BJ (cell line): Measurements from ENCODE around the gene DTNB. TPM values are rescaled to one million over a fixed set of nuclear protein-coding genes. Genes with fewer than 3 reads are reported as not detected.

Experiments
- CTCF ChIA-PET: fragments of 350-600 bp; formaldehyde crosslinking; extraction: SDS; loops from one replicate; lab custom pipeline; 2021; ENCODE audit warnings: antibody characterized with exemption, inconsistent platforms; lab: Yijun Ruan, JAX
- POLR2A ChIA-PET: fragments of 300-600 bp; sonication (Branson Sonifier 250); formaldehyde crosslinking; extraction: SDS; loops from one replicate; lab custom pipeline; 2021; ENCODE audit warnings: antibody characterized with exemption; lab: Charles Lee
- DNase-seq: peaks from one replicate; pipeline ENCODE4 v3.0.0-alpha.2; 2011; ENCODE audit warnings: low read depth
- H3K27me3 ChIP-seq: 2 replicates; pipeline ENCODE4 v1.6.0; 2011; ENCODE audit warnings: low read length; ENCODE audit not compliant: control insufficient read depth, insufficient read depth
- H3K36me3 ChIP-seq: 2 replicates; pipeline ENCODE4 v1.5.1; 2011; ENCODE audit warnings: low read length; ENCODE audit not compliant: control insufficient read depth, insufficient read depth
- H3K4me3 ChIP-seq: 2 replicates; pipeline ENCODE4 v1.5.1; 2011; ENCODE audit warnings: low read depth, mild to moderate bottlenecking, control low read depth, low read length
- polyA plus RNA-seq: library from polyadenylated mRNA; depleted of rRNA; stranded (reverse); fragments of >200 nt; gene quantifications from 2 replicates; pipeline ENCODE4 v1.2.3, GENCODE V29; 2011
- TF ChIP-seq, protein P1 (sequence below): IDR thresholded peaks from 2 replicates; pipeline ENCODE4 v1.5.1; 2011; ENCODE audit warnings: low read depth, mild to moderate bottlenecking, control low read depth, inconsistent platforms, low read length, moderate library complexity; ENCODE audit not compliant: insufficient read depth

The DTNB gene
- polyA plus RNA-seq, 1 experiment, result 7.7 TPM

DNA sequence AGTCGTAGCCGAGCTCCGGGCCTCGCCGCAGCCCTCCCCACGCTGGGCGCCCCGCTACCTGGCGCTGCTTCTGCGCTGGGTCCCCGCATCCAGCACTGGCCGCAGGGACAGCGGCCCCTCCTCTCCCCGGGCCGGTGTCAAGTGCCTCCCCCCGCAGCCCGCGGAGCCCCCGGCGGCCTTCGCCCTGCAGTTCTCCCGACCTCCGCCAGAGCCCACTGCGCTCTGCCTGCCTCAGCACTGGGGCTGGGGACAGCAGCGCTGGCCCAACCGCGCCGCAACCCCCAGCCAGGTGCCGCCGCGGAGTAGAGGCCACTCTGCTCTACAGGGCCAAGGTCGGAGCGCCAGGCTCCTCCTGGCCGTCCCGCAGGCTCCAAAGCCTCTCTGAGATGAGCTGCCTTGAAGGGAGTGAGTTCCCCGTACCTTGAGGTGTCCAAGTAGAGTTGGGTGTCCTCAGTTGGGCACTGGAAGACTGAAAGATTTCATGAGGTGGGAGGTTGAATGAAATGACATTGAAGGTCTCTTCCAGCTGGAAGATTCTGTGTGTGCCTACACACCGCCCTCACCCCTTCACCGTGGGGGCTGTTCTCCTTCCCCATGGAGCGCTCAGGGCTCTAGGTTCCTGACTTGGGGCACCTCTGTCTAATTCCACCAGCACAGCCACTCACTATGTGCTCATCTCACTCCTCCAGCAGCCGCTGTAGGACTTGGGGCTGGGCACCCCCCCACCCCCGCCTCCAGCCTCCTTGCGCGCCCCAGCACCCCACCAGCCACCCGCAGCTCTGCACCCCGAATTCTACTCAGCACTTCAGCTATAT is 330.8 kb downstream of the DTNB start:
- no peaks in the 10 kb centered on the region for H3K27me3 ChIP-seq
- CTCF ChIA-PET, result interaction anchor here (0.6 to 1.7 kb wide), 12 partner anchors 8 to 888 kb away, joined by 3 to 9 read pairs (median 3); no protein-coding TSS in a partner anchor
- H3K4me3 ChIP-seq, result peak overlapping the region; percentile 75
- POLR2A ChIA-PET, result no interaction called here
- no peak for DNase-seq
- TF ChIP-seq, protein P1, sequence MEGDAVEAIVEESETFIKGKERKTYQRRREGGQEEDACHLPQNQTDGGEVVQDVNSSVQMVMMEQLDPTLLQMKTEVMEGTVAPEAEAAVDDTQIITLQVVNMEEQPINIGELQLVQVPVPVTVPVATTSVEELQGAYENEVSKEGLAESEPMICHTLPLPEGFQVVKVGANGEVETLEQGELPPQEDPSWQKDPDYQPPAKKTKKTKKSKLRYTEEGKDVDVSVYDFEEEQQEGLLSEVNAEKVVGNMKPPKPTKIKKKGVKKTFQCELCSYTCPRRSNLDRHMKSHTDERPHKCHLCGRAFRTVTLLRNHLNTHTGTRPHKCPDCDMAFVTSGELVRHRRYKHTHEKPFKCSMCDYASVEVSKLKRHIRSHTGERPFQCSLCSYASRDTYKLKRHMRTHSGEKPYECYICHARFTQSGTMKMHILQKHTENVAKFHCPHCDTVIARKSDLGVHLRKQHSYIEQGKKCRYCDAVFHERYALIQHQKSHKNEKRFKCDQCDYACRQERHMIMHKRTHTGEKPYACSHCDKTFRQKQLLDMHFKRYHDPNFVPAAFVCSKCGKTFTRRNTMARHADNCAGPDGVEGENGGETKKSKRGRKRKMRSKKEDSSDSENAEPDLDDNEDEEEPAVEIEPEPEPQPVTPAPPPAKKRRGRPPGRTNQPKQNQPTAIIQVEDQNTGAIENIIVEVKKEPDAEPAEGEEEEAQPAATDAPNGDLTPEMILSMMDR, result peak; percentile 93
- H3K36me3 ChIP-seq, result no peaks in the 10 kb centered on the region

GRCh38 chr2:25341753-25342371 is 331.5 kb downstream of the DTNB start, which contains the start of gene DNMT3A:
DNMT3A (minus strand) TSS chr2:25341925; CDS start chr2:25313984, 27,941 bp downstream.
- ChIA-PET CTCF (interaction anchor here (0.7 to 1.7 kb wide), 5 partner anchors 9 to 20 kb away, joined by 3 to 6 read pairs (median 3); no protein-coding TSS in a partner anchor), POLR2A (no interaction called here)
- no peak for DNase-seq
- H3K4me3 ChIP-seq, result peak within 1 kb of the TSS; percentile 75
- TF ChIP-seq, protein P1, result no peak
- no peaks in the 10 kb centered on the region for H3K27me3 ChIP-seq
- H3K36me3 ChIP-seq, result no peaks in the 10 kb centered on the region

GRCh38 chr2:25341011-25341727 is 332.2 kb downstream of the DTNB start:
- Histone ChIP-seq H3K4me3 (peak overlapping the region; percentile 75), H3K36me3 (no peaks in the 10 kb centered on the region), H3K27me3 (no peaks in the 10 kb centered on the region)
- TF ChIP-seq, protein P1, result no peak
- DNase-seq, result no peak
- ChIA-PET POLR2A (no interaction called here), CTCF (interaction anchor here (1.0 kb wide), 1 partner anchor 13 kb away, joined by 3 read pairs; no protein-coding TSS in a partner anchor)

GRCh38 chr2:25340181-25340921 is 333.0 kb downstream of the DTNB start:
- H3K4me3 ChIP-seq, result peak overlapping the region; percentile 75
- POLR2A ChIA-PET, result no interaction called here
- no peak for DNase-seq
- TF ChIP-seq, protein P1, result no peak
- no peaks in the 10 kb centered on the region for H3K36me3 ChIP-seq
- no peaks in the 10 kb centered on the region for H3K27me3 ChIP-seq
- CTCF ChIA-PET, result interaction anchor here (1.0 to 1.2 kb wide), 2 partner anchors 8 to 12 kb away, joined by 3 read pairs; no protein-coding TSS in a partner anchor
